HepG2 (cell line): Measurements from ENCODE around the gene GRPEL2. TPM values are rescaled to one million over a fixed set of nuclear protein-coding genes. Genes with fewer than 3 reads are reported as not detected.

Source experiments
- ESRRA ChIP-seq: sonication (generic); formaldehyde crosslinking; IDR thresholded peaks from 2 replicates; pipeline ENCODE4 v1.5.1; 2020; ENCODE audit warnings: mild to moderate bottlenecking, low read depth, missing genetic modification reagents
- ETV6 ChIP-seq: sonication (generic); formaldehyde crosslinking; conservative IDR thresholded peaks from 2 replicates; pipeline ENCODE4 v1.4.0; 2020; ENCODE audit warnings: missing genetic modification reagents
- GATAD2A ChIP-seq: IDR thresholded peaks from 2 replicates; pipeline ENCODE4 v1.6.1; 2016
- MAFF ChIP-seq: IDR thresholded peaks from 2 replicates; pipeline ENCODE4 v1.6.1; 2011; ENCODE audit warnings: low read depth, low read length, improper control_type of control experiment
- MTA1 ChIP-seq: sonication (generic); formaldehyde crosslinking; IDR thresholded peaks from 2 replicates; pipeline ENCODE4 v1.4.0; 2020; ENCODE audit warnings: missing genetic modification reagents, mild to moderate bottlenecking, borderline replicate concordance
- NFKB2 ChIP-seq: sonication (generic); formaldehyde crosslinking; IDR thresholded peaks from 2 replicates; pipeline ENCODE4 v1.4.0; 2020; ENCODE audit warnings: missing genetic modification reagents, borderline replicate concordance
- REPIN1 ChIP-seq: sonication (generic); formaldehyde crosslinking; IDR thresholded peaks from 2 replicates; pipeline ENCODE4 v1.8.0; 2022; ENCODE audit warnings: missing genetic modification reagents, low read depth, mild to moderate bottlenecking, borderline replicate concordance
- SP4 ChIP-seq: sonication (generic); formaldehyde crosslinking; IDR thresholded peaks from 2 replicates; pipeline ENCODE4 v1.8.1; 2023; ENCODE audit warnings: mild to moderate bottlenecking, missing genetic modification reagents
- TRIM24 ChIP-seq: sonication (generic); formaldehyde crosslinking; IDR thresholded peaks from 2 replicates; pipeline ENCODE4 v1.8.0; 2022; ENCODE audit warnings: mild to moderate bottlenecking, missing genetic modification reagents
- ZIK1 ChIP-seq: sonication (generic); formaldehyde crosslinking; IDR thresholded peaks from 2 replicates; pipeline ENCODE4 v1.5.0; 2020; ENCODE audit warnings: mild to moderate bottlenecking, low read depth, missing genetic modification reagents, borderline replicate concordance
- ZNF124 ChIP-seq: sonication (generic); formaldehyde crosslinking; IDR thresholded peaks from 2 replicates; pipeline ENCODE4 v1.4.0; 2020; ENCODE audit warnings: missing genetic modification reagents
- ZNF724P ChIP-seq: sonication (generic); formaldehyde crosslinking; IDR thresholded peaks from 2 replicates; pipeline ENCODE4 v1.8.0; 2022; ENCODE audit warnings: missing genetic modification reagents, borderline replicate concordance
- polyA plus RNA-seq, 8 experiments: library from polyadenylated mRNA; depleted of rRNA in 3 of 8; stranded (reverse) in 7 of 8; unstranded in 1 of 8; fragments of >200 nt; fragmentation: Illumina TruSeq in 4 of 8; extraction: Trizol in 4 of 8; gene quantifications; 2 replicates each; pipeline versions ENCODE4 v1.2.1 to v1.2.3, GENCODE V29; 2011 to 2016; ENCODE audit warnings: low read depth in 4 of 8, missing spikeins in 1 of 8, mixed read lengths in 1 of 8; ENCODE audit not compliant: insufficient read depth in 1 of 8
- total RNA-seq, 5 experiments: library from RNA; depleted of rRNA; stranded (reverse); fragments of >200 nt; fragmentation: Illumina TruSeq; extraction: Trizol; gene quantifications; 2 replicates each; pipeline ENCODE4 v1.2.3, GENCODE V29; 2016; ENCODE audit warnings: low read depth in 1 of 5
- TF ChIP-seq, protein P1 (sequence below): sonication (generic); formaldehyde crosslinking; IDR thresholded peaks from 2 replicates; pipeline ENCODE4 v1.4.0; 2020; ENCODE audit warnings: missing genetic modification reagents
- TF ChIP-seq, protein P2 (sequence below): sonication (generic); formaldehyde crosslinking; IDR thresholded peaks from 2 replicates; pipeline ENCODE4 v1.5.1; 2020; ENCODE audit warnings: mild to moderate bottlenecking, missing genetic modification reagents, moderate library complexity
- TF ChIP-seq, protein P3 (sequence below): sonication (generic); formaldehyde crosslinking; IDR thresholded peaks from 2 replicates; pipeline ENCODE4 v1.4.0; 2020; ENCODE audit warnings: missing genetic modification reagents
- TF ChIP-seq, protein P4 (sequence below): sonication (generic); formaldehyde crosslinking; IDR thresholded peaks from 2 replicates; pipeline ENCODE4 v1.5.1; 2020; ENCODE audit warnings: missing genetic modification reagents, mild to moderate bottlenecking, borderline replicate concordance
- TF ChIP-seq, protein P5 (sequence below): sonication (generic); formaldehyde crosslinking; IDR thresholded peaks from 2 replicates; pipeline ENCODE4 v1.5.1; 2020; ENCODE audit warnings: mild to moderate bottlenecking, moderate library complexity, missing genetic modification reagents
- TF ChIP-seq, protein P6 (sequence below): sonication (generic); formaldehyde crosslinking; IDR thresholded peaks from 2 replicates; pipeline ENCODE4 v1.4.0; 2020; ENCODE audit warnings: missing genetic modification reagents

Gene GRPEL2
- total and polyA plus RNA-seq, 2 of the 13 experiments (the other 11 are each of a cell fraction or from before 2014, with no cell fraction given) = 13.1 to 16.6 TPM

DNA sequence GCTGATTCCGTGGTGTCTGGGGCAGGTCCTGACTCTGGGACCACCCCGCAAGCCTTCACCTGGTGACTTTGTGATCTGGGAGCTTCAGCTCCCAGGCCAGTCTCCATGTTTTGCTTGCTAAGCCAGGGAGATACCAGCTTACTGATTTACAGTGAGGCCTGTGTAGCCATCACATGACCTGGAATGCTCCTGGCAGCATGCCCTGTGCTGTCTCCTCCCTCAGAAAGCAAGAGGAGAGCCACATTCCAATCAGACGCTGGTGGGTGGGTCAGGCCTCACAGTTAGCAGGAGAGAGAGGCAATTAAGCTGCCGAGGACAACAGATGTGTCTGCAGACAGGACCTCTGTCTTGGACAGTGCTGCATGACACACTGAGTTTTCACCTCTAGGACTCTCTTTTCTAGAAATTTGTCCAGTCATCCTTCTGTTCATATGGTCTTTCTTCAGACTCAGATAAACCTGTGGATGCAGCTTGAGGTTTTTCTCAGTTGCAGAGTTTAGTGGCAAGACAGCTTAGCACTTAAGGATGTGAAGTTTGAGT lies 24.4 kb upstream of the GRPEL2 start (continued):
- TF ChIP-seq, protein P1, sequence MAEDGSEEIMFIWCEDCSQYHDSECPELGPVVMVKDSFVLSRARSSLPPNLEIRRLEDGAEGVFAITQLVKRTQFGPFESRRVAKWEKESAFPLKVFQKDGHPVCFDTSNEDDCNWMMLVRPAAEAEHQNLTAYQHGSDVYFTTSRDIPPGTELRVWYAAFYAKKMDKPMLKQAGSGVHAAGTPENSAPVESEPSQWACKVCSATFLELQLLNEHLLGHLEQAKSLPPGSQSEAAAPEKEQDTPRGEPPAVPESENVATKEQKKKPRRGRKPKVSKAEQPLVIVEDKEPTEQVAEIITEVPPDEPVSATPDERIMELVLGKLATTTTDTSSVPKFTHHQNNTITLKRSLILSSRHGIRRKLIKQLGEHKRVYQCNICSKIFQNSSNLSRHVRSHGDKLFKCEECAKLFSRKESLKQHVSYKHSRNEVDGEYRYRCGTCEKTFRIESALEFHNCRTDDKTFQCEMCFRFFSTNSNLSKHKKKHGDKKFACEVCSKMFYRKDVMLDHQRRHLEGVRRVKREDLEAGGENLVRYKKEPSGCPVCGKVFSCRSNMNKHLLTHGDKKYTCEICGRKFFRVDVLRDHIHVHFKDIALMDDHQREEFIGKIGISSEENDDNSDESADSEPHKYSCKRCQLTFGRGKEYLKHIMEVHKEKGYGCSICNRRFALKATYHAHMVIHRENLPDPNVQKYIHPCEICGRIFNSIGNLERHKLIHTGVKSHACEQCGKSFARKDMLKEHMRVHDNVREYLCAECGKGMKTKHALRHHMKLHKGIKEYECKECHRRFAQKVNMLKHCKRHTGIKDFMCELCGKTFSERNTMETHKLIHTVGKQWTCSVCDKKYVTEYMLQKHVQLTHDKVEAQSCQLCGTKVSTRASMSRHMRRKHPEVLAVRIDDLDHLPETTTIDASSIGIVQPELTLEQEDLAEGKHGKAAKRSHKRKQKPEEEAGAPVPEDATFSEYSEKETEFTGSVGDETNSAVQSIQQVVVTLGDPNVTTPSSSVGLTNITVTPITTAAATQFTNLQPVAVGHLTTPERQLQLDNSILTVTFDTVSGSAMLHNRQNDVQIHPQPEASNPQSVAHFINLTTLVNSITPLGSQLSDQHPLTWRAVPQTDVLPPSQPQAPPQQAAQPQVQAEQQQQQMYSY = peak; percentile 96
- TF ChIP-seq ZIK1 (no peak), TRIM24 (CRISPR knock-in tag) (no peak), SP4 (CRISPR knock-in tag) (no peak), ZNF724P (CRISPR knock-in tag) (no peak), MTA1 (CRISPR knock-in tag) (no peak), GATAD2A (CRISPR knock-in tag) (peak; percentile 74), MAFF (peak; percentile 11; the same call in 1 of the 2 replicates), ESRRA (CRISPR knock-in tag) (peak; percentile 49; the same call in 1 of the 2 replicates), NFKB2 (CRISPR knock-in tag) (no peak), REPIN1 (peak; percentile 57; the same call in 1 of the 2 replicates), ETV6 (no peak), ZNF124 (CRISPR knock-in tag) (no peak)
- TF ChIP-seq, protein P2, sequence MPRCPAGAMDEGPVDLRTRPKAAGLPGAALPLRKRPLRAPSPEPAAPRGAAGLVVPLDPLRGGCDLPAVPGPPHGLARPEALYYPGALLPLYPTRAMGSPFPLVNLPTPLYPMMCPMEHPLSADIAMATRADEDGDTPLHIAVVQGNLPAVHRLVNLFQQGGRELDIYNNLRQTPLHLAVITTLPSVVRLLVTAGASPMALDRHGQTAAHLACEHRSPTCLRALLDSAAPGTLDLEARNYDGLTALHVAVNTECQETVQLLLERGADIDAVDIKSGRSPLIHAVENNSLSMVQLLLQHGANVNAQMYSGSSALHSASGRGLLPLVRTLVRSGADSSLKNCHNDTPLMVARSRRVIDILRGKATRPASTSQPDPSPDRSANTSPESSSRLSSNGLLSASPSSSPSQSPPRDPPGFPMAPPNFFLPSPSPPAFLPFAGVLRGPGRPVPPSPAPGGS (CRISPR knock-in tag) = 0 out of 2 replicates have a peak, but pooled peaks have one; percentile 8
- TF ChIP-seq, protein P3, sequence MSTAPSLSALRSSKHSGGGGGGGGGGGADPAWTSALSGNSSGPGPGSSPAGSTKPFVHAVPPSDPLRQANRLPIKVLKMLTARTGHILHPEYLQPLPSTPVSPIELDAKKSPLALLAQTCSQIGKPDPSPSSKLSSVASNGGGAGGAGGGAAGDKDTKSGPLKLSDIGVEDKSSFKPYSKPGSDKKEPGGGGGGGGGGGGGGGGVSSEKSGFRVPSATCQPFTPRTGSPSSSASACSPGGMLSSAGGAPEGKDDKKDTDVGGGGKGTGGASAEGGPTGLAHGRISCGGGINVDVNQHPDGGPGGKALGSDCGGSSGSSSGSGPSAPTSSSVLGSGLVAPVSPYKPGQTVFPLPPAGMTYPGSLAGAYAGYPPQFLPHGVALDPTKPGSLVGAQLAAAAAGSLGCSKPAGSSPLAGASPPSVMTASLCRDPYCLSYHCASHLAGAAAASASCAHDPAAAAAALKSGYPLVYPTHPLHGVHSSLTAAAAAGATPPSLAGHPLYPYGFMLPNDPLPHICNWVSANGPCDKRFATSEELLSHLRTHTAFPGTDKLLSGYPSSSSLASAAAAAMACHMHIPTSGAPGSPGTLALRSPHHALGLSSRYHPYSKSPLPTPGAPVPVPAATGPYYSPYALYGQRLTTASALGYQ = no peak
- TF ChIP-seq, protein P4, sequence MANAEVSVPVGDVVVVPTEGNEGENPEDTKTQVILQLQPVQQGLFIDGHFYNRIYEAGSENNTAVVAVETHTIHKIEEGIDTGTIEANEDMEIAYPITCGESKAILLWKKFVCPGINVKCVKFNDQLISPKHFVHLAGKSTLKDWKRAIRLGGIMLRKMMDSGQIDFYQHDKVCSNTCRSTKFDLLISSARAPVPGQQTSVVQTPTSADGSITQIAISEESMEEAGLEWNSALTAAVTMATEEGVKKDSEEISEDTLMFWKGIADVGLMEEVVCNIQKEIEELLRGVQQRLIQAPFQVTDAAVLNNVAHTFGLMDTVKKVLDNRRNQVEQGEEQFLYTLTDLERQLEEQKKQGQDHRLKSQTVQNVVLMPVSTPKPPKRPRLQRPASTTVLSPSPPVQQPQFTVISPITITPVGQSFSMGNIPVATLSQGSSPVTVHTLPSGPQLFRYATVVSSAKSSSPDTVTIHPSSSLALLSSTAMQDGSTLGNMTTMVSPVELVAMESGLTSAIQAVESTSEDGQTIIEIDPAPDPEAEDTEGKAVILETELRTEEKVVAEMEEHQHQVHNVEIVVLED (CRISPR knock-in tag) = no peak
- TF ChIP-seq, protein P5, sequence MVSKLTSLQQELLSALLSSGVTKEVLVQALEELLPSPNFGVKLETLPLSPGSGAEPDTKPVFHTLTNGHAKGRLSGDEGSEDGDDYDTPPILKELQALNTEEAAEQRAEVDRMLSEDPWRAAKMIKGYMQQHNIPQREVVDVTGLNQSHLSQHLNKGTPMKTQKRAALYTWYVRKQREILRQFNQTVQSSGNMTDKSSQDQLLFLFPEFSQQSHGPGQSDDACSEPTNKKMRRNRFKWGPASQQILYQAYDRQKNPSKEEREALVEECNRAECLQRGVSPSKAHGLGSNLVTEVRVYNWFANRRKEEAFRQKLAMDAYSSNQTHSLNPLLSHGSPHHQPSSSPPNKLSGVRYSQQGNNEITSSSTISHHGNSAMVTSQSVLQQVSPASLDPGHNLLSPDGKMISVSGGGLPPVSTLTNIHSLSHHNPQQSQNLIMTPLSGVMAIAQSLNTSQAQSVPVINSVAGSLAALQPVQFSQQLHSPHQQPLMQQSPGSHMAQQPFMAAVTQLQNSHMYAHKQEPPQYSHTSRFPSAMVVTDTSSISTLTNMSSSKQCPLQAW (CRISPR knock-in tag) = no peak
- TF ChIP-seq, protein P6, sequence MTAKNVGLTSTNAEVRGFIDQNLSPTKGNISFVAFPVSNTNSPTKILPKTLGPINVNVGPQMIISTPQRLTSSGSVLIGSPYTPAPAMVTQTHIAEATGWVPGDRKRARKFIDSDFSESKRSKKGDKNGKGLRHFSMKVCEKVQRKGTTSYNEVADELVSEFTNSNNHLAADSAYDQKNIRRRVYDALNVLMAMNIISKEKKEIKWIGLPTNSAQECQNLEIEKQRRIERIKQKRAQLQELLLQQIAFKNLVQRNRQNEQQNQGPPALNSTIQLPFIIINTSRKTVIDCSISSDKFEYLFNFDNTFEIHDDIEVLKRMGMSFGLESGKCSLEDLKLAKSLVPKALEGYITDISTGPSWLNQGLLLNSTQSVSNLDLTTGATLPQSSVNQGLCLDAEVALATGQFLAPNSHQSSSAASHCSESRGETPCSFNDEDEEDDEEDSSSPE = peak; percentile 47; the same call in 1 of the 2 replicates
